Measurements from ENCODE around the gene RGS6.

- TF ChIP-seq CTCF (IDR thresholded peaks at IDR 0.05; ENCODE audit: low read depth, low read length, poor library complexity, severe bottlenecking) (no peak), EZH2phosphoT487 (IDR thresholded peaks at IDR 0.05; ENCODE audit: borderline replicate concordance, low read length) (no peak)
These were observed 502.6 kb downstream of the RGS6 start for GRCh38 chr14:72434856-72435255.

All from DOHH2 (cell line).